Measurements from ENCODE around the gene ZSCAN29.

Gene ZSCAN29

GRCh38 chr15:43347114-43347513, 23.7 kb downstream of the ZSCAN29 start:
- no peak for DNase-seq (ENCODE audit: low spot score)

GRCh38 chr15:43346305-43346704, 24.5 kb downstream of the ZSCAN29 start:
- no peak for DNase-seq (ENCODE audit: low spot score)

- DNase-seq (ENCODE audit: low spot score), result no peak
Observed at GRCh38 chr15:43330780-43331087, 40.1 kb downstream of the ZSCAN29 start.

- DNase-seq (ENCODE audit: low spot score), result peak; percentile 95
Observed at GRCh38 chr15:43329960-43330779, 40.7 kb downstream of the ZSCAN29 start, which contains the start of gene LCMT2. Gene LCMT2 (minus strand): TSS chr15:43330573. CDS start chr15:43330489, 84 bp downstream.

- DNase-seq (ENCODE audit: low spot score), result peak; percentile 24
Observed at GRCh38 chr15:43329217-43329959, 41.5 kb downstream of the ZSCAN29 start.

- DNase-seq (ENCODE audit: low spot score), result no peak
Observed at GRCh38 chr15:43325039-43325684, 45.7 kb downstream of the ZSCAN29 start.

- no peak for DNase-seq (ENCODE audit: low spot score)
Observed at GRCh38 chr15:43318990-43319771, 51.7 kb downstream of the ZSCAN29 start.

- DNase-seq (ENCODE audit: low spot score), result no peak
Observed at GRCh38 chr15:43317566-43318184, 53.2 kb downstream of the ZSCAN29 start.

DNA sequence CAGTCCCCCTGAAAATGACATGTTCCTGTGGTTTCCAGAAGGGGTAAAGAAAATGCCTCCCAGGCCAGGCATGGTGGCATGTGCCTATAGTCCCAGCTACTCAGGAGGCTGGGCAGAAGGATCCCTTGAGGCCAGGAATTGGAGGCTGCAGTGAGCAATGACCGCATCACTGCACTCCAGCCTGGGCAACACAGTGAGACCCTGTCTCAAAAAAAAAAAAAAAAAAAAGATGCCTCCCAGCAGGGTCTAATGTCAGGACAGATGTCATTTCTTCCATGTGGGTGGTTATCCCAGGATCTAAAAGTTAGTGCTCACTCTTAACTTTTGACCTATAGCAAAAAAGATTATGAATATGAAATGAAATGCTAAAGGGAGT, 53.9 kb downstream of the ZSCAN29 start:
- no peak for DNase-seq (ENCODE audit: low spot score)

DNA sequence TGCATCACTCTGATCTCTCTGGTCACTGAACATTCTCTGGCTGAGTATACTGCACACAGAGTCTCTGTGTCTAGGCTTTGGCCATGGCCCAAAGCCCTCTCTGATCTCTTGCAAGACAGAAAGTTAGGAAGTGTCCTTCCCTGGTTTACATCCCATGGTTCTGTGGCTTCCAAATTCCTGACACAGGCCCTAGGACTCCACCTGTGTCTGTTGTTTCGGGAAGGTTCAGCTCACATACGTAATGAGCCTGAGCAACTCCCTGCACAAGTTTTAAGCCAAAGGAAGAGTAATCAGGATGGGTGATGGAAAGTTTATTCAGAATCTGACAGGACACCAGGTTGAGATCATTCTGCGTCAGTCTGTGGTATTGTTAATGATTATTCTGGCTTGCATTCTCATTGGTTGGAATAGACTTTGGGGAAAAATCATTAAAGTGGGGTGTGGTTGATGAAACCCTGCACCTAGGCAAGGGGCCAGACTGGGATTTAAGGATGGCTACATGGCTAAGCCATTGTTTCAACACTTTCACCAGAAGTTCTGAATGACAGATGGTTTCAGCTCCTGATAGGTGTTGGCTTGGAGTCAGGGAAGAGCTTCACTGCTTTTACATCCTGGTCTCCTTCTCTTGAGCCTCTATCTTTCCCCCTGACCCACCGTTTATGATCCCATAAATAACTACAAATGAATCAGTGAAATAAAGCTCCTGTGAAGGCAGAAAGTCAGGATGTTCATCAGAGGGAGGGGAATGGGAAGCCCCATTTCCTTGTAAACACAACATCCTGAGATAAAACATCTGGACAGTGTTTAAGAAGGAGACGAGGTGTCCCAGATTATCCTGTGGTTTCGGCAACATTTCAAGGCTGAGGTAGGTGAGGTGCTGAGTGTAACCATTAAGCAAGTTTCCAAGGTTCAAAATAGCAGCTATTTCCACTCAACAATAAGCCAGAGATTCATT, 54.5 kb downstream of the ZSCAN29 start:
- DNase-seq (ENCODE audit: low spot score), result no peak

- no peak for DNase-seq (ENCODE audit: low spot score)
Observed at GRCh38 chr15:43314171-43314570, 56.7 kb downstream of the ZSCAN29 start.

DNA sequence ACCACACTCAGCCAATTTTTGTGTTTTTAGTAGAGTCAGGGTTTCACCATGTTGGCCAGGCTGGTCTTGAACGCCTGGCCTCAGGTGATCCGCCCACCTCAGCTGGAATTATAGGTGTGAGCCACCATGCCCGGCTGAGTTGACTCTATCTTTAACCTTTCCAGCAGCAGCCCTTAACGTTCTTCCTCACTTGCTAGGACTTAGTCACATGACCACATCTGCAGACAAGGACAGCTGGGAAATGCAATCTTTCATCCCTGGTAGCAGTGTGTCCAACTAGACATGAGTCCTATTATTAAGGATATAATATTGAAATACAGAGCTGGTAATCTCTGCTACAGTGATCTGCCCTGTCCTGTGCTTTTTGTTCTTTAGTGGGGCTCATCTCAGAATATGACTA, 58.5 kb downstream of the ZSCAN29 start:
- DNase-seq (ENCODE audit: low spot score), result no peak
